HEK293 (cell line): ENCODE results near the gene FAM151A.

Source experiments
- CTCF ChIA-PET: fragments of 350-600 bp; formaldehyde crosslinking; extraction: SDS; loops from one replicate; lab custom pipeline; 2021; ENCODE audit warnings: antibody characterized with exemption; lab: Yijun Ruan, JAX
- POLR2A ChIA-PET: fragments of 300-600 bp; formaldehyde crosslinking; extraction: SDS; loops from one replicate; lab custom pipeline; 2020; ENCODE audit warnings: antibody characterized with exemption, inconsistent platforms; lab: Yijun Ruan, JAX
- H3K27ac ChIP-seq: fragments of 200-500 bp; sonication (Bioruptor generic); 2 replicates; pipeline ENCODE4 v1.5.1; 2014; ENCODE audit warnings: low read depth, low read length, control low read depth, inconsistent platforms; ENCODE audit errors: extremely low read depth
- H3K36me3 ChIP-seq, 2 experiments: fragments of 200-500 bp in 1 of 2; sonication (Bioruptor generic) in 1 of 2; 1 replicate in 1 of 2; 2 replicates in 1 of 2; pipeline ENCODE4 v1.5.1; 2014 to 2017; ENCODE audit warnings: inconsistent platforms in 2 of 2, low read length in 2 of 2; ENCODE audit not compliant: control insufficient read depth in 2 of 2, insufficient read depth in 1 of 2
- H3K4me1 ChIP-seq: fragments of 200-500 bp; sonication (Bioruptor generic); 2 replicates; pipeline ENCODE4 v1.5.1; 2014; ENCODE audit warnings: mild to moderate bottlenecking, low read length, inconsistent platforms; ENCODE audit not compliant: control insufficient read depth, insufficient read depth
- H3K4me3 ChIP-seq: 2 replicates; pipeline ENCODE4 v1.5.1; 2011; ENCODE audit warnings: low read depth, mild to moderate bottlenecking, control low read depth, low read length, moderate library complexity
- H3K9me3 ChIP-seq: fragments of 200-500 bp; sonication (Bioruptor generic); 2 replicates; pipeline ENCODE4 v1.5.1; 2014; ENCODE audit warnings: low read depth, low read length, inconsistent platforms; ENCODE audit not compliant: control insufficient read depth, insufficient read depth
- GLIS1 ChIP-seq: fragments of 450-650 bp; formaldehyde crosslinking; IDR thresholded peaks from 2 replicates; pipeline ENCODE4 v1.5.1; 2016; ENCODE audit warnings: missing biosample characterization, missing genetic modification characterization
- GLIS2 ChIP-seq: fragments of 450-650 bp; formaldehyde crosslinking; IDR thresholded peaks from 2 replicates; pipeline ENCODE4 v1.5.1; 2016; ENCODE audit warnings: missing biosample characterization, missing genetic modification characterization
- MZF1 ChIP-seq: fragments of 450-650 bp; formaldehyde crosslinking; IDR thresholded peaks from 2 replicates; pipeline ENCODE4 v1.5.1; 2017; ENCODE audit warnings: missing biosample characterization, missing genetic modification characterization, borderline replicate concordance
- PRDM10 ChIP-seq: fragments of 450-650 bp; formaldehyde crosslinking; IDR thresholded peaks from 2 replicates; pipeline ENCODE4 v1.5.1; 2016; ENCODE audit warnings: missing biosample characterization, missing genetic modification characterization
- SALL2 ChIP-seq: fragments of 450-650 bp; formaldehyde crosslinking; IDR thresholded peaks from 2 replicates; pipeline ENCODE4 v1.5.0; 2017; ENCODE audit warnings: missing biosample characterization, mild to moderate bottlenecking, missing genetic modification characterization, borderline replicate concordance
- TSHZ1 ChIP-seq: fragments of 450-650 bp; formaldehyde crosslinking; IDR thresholded peaks from 2 replicates; pipeline ENCODE4 v1.5.1; 2016; ENCODE audit warnings: missing biosample characterization, missing genetic modification characterization, borderline replicate concordance
- YY2 ChIP-seq: fragments of 450-650 bp; formaldehyde crosslinking; IDR thresholded peaks from 2 replicates; pipeline ENCODE4 v1.5.1; 2016; ENCODE audit warnings: missing biosample characterization, missing genetic modification characterization
- ZFP3 ChIP-seq: fragments of 450-650 bp; formaldehyde crosslinking; IDR thresholded peaks from 2 replicates; pipeline ENCODE4 v1.5.1; 2016; ENCODE audit warnings: low read depth, missing biosample characterization, missing genetic modification characterization
- ZFP41 ChIP-seq: fragments of 450-650 bp; formaldehyde crosslinking; IDR thresholded peaks from 2 replicates; pipeline ENCODE4 v1.5.1; 2016; ENCODE audit warnings: missing biosample characterization, missing genetic modification characterization, borderline replicate concordance
- ZFP69B ChIP-seq: fragments of 450-650 bp; formaldehyde crosslinking; IDR thresholded peaks from 2 replicates; pipeline ENCODE4 v1.5.1; 2016; ENCODE audit warnings: missing biosample characterization, missing genetic modification characterization
- ZNF174 ChIP-seq: fragments of 450-650 bp; formaldehyde crosslinking; IDR thresholded peaks from 2 replicates; pipeline ENCODE4 v1.5.0; 2017; ENCODE audit warnings: missing biosample characterization, mild to moderate bottlenecking, missing genetic modification characterization
- ZNF366 ChIP-seq: fragments of 450-650 bp; formaldehyde crosslinking; conservative IDR thresholded peaks from 2 replicates; pipeline ENCODE4 v1.5.1; 2016; ENCODE audit warnings: missing biosample characterization, missing genetic modification characterization
- ZNF423 ChIP-seq: fragments of 450-650 bp; formaldehyde crosslinking; IDR thresholded peaks from 2 replicates; pipeline ENCODE4 v1.5.1; 2016; ENCODE audit warnings: missing biosample characterization, missing genetic modification characterization
- ZNF561 ChIP-seq: fragments of 450-650 bp; IDR thresholded peaks from 2 replicates; pipeline ENCODE4 v1.5.1; 2018; ENCODE audit warnings: missing biosample characterization, missing genetic modification characterization, borderline replicate concordance
- ZNF837 ChIP-seq: fragments of 450-650 bp; formaldehyde crosslinking; IDR thresholded peaks from 2 replicates; pipeline ENCODE4 v1.5.1; 2016; ENCODE audit warnings: missing biosample characterization, missing genetic modification characterization
- ZSCAN23 ChIP-seq: fragments of 450-650 bp; formaldehyde crosslinking; IDR thresholded peaks from 2 replicates; pipeline ENCODE4 v1.5.1; 2016; ENCODE audit warnings: missing biosample characterization, missing genetic modification characterization
- TF ChIP-seq, protein P1 (sequence below): fragments of 450-650 bp; formaldehyde crosslinking; IDR thresholded peaks from 2 replicates; pipeline ENCODE4 v1.5.1; 2016; ENCODE audit warnings: missing biosample characterization, missing genetic modification characterization
- TF ChIP-seq, protein P2 (sequence below): fragments of 450-650 bp; formaldehyde crosslinking; IDR thresholded peaks from 2 replicates; pipeline ENCODE4 v1.5.1; 2016; ENCODE audit warnings: missing biosample characterization, missing genetic modification characterization
- TF ChIP-seq, protein P3 (sequence below): fragments of 450-650 bp; formaldehyde crosslinking; IDR thresholded peaks from 2 replicates; pipeline ENCODE4 v1.5.1; 2016; ENCODE audit warnings: missing biosample characterization, missing genetic modification characterization

Gene FAM151A

GRCh38 chr1:54668567-54668966 is 45.2 kb upstream of the FAM151A start:
- CTCF ChIA-PET: interaction anchor here (0.7 kb wide), 1 partner anchor 117 kb away, joined by 6 read pairs; no protein-coding TSS in a partner anchor
- H3K4me3 ChIP-seq: no peak overlapping the region
- H3K27ac ChIP-seq: no peak overlapping the region
- H3K36me3 ChIP-seq: no peaks in the 10 kb centered on the region
- TF ChIP-seq ZSCAN23 (tag by site-specific recombination) (no peak), TSHZ1 (tag by site-specific recombination) (no peak), SALL2 (tag by site-specific recombination) (no peak), YY2 (no peak), ZFP3 (tag by site-specific recombination) (no peak)
- TF ChIP-seq, all 188 proteins: peak for 0
- Histone ChIP-seq H3K4me1 (no peaks in the 10 kb centered on the region), H3K9me3 (no peaks in the 10 kb centered on the region)
- POLR2A ChIA-PET: no interaction called here

- CTCF ChIA-PET: interaction anchor here (1.5 kb wide), 1 partner anchor 142 kb away, joined by 4 read pairs; no protein-coding TSS in a partner anchor
- no peak overlapping the region for H3K27ac ChIP-seq
Measured at GRCh38 chr1:54667797-54668196, 44.5 kb upstream of the FAM151A start.

More at GRCh38 chr1:54667797-54668196, 44.5 kb upstream of the FAM151A start:
- Histone ChIP-seq H3K9me3 (no peaks in the 10 kb centered on the region), H3K36me3 (no peaks in the 10 kb centered on the region), H3K4me3 (no peak overlapping the region), H3K4me1 (no peaks in the 10 kb centered on the region)
- POLR2A ChIA-PET: no interaction called here
- TF ChIP-seq ZFP41 (no peak), ZFP69B (tag by site-specific recombination) (no peak), GLIS1 (tag by site-specific recombination) (no peak), ZNF174 (no peak), MZF1 (tag by site-specific recombination) (no peak), ZNF837 (tag by site-specific recombination) (no peak), GLIS2 (no peak), PRDM10 (tag by site-specific recombination) (no peak), ZNF366 (tag by site-specific recombination) (no peak), ZNF423 (tag by site-specific recombination) (no peak), ZNF561 (tag by site-specific recombination) (no peak)
- TF ChIP-seq, protein P1, sequence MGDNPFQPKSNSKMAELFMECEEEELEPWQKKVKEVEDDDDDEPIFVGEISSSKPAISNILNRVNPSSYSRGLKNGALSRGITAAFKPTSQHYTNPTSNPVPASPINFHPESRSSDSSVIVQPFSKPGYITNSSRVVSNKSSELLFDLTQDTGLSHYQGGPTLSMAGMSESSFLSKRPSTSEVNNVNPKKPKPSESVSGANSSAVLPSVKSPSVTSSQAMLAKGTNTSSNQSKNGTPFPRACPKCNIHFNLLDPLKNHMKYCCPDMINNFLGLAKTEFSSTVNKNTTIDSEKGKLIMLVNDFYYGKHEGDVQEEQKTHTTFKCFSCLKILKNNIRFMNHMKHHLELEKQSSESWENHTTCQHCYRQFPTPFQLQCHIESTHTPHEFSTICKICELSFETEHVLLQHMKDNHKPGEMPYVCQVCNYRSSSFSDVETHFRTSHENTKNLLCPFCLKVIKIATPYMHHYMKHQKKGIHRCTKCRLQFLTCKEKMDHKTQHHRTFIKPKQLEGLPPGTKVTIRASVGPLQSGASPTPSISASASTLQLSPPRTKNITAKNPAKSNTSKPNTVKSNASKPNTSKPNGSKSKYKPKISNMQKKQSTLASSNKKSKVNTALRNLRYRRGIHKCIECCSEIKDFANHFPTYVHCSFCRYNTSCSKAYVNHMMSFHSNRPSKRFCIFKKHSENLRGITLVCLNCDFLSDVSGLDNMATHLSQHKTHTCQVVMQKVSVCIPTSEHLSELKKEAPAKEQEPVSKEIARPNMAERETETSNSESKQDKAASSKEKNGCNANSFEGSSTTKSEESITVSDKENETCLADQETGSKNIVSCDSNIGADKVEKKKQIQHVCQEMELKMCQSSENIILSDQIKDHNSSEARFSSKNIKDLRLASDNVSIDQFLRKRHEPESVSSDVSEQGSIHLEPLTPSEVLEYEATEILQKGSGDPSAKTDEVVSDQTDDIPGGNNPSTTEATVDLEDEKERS: no peak
- TF ChIP-seq, protein P2, sequence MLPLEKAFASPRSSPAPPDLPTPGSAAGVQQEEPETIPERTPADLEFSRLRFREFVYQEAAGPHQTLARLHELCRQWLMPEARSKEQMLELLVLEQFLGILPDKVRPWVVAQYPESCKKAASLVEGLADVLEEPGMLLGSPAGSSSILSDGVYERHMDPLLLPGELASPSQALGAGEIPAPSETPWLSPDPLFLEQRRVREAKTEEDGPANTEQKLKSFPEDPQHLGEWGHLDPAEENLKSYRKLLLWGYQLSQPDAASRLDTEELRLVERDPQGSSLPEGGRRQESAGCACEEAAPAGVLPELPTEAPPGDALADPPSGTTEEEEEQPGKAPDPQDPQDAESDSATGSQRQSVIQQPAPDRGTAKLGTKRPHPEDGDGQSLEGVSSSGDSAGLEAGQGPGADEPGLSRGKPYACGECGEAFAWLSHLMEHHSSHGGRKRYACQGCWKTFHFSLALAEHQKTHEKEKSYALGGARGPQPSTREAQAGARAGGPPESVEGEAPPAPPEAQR: no peak
- TF ChIP-seq, protein P3, sequence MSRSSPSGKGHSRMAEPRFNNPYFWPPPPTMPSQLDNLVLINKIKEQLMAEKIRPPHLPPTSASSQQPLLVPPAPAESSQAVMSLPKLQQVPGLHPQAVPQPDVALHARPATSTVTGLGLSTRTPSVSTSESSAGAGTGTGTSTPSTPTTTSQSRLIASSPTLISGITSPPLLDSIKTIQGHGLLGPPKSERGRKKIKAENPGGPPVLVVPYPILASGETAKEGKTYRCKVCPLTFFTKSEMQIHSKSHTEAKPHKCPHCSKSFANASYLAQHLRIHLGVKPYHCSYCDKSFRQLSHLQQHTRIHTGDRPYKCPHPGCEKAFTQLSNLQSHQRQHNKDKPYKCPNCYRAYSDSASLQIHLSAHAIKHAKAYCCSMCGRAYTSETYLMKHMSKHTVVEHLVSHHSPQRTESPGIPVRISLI (tag by site-specific recombination): no peak
